Right ventricle myocardium inferior (tissue), 1 donor: Measurements from ENCODE around the gene DHRSX. TPM values are rescaled to one million over a fixed set of nuclear protein-coding genes. Genes with fewer than 3 reads are reported as not detected.
"Not testable (repeated sequence)": the region's sequence is repeated elsewhere in the genome, so short reads cannot be mapped to it uniquely, and the experiment has no call there.

Experiments
- ATAC-seq: fragments of 200-7000 bp; cut with Tn5 transposase; one replicate; pipeline ENCODE4 v1.9.1; 2020; ENCODE audit warnings: mild to moderate bottlenecking, moderate library complexity
- DNase-seq: peaks from one replicate; pipeline ENCODE4 v3.0.0; 2021; ENCODE audit errors: missing footprints
- intact Hi-C: fragments of 100-400 bp; cut with DNase I; formaldehyde crosslinking; loops from one replicate; pipeline ENCODE4 v1.11.0; 2022
- total RNA-seq: library from RNA; stranded (reverse); fragmentation: NEBNext Ultra II Directional; extraction: Animal tissue kit (Norgen Biotek cat#: 25700); gene quantifications from one replicate; pipeline ENCODE4 v1.2.1, GENCODE V29; 2021
- donor health status: DM: no; HTN: yes; CAD: no; lungs with severe emphysema.

DHRSX gene
- total RNA-seq, 1 donor from 2014 or later, result 31.0 TPM

GRCh38 chrX:2228536-2228935, 272.2 kb downstream of the DHRSX start:
- DNase-seq, result no peak
- no peak for ATAC-seq
- intact Hi-C loops, result no loop called here

DNA sequence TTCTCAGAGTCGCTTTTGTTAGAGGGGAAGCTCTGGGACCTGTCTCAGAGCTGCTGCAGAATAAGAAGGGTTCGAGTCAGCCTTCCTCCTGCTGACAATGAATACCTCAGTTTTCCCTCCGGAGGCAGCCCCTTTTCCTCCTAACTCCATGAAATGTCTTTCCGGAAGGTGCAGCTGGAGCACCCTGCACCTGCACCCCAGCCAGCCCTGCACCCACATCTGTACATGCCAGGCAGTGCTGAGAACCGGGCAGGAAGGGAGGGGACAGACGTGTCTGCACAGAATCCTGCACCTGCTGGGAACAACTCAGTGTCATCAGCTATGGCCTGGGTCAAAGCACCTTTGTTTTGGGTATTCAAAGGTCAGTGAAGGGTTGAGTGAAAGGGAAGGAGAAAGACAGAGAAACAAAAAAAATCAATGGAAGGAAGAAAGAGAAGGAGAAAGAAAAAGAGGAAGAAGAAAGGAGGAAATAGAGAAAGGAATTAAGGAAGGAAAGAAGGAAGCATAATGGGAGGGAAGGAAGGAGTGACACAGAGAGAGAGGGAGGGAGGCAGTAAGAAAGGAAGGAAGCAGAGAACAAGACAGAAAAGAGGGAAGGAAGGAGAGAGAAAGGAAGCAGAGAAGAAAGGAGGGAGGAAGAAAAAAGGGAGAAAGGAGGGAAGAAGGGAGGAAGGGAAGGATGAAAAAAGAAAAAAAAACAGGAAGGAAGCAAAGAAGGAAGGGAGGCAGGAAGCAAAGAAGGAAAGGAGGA, 273.7 kb downstream of the DHRSX start:
- no peak for DNase-seq
- no peak for ATAC-seq
- intact Hi-C loops, result no loop called here

- ATAC-seq, result no peak
- no peak for DNase-seq
- intact Hi-C loops, result no loop called here
Observed at GRCh38 chrX:2226182-2226581, 274.6 kb downstream of the DHRSX start.

DNA sequence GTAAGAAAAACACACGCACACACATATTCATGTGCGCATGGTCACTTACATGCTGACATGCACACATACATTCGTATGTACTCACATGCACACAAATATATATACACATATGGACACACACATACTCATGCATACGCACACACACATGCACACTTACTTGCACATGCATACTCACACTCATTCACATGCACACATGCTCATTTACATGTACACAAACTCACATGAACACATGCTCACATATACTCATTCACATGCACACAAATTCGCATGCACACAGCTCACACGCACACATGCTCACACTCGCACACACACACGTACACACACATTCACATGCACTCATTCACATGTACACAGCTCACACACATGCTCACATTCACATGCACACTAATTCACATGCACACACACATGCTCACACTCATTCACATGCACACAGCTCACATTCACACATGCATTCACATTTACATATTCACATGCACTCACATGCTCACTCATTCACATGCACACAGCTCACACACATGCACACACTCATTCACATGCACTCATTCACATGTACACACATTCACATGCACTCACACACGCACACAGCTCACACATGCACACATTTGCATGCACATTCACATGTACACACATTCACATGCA, 276.1 kb downstream of the DHRSX start:
- ATAC-seq (no peak), DNase-seq (no peak)
- intact Hi-C loops, result no loop called here

DNA sequence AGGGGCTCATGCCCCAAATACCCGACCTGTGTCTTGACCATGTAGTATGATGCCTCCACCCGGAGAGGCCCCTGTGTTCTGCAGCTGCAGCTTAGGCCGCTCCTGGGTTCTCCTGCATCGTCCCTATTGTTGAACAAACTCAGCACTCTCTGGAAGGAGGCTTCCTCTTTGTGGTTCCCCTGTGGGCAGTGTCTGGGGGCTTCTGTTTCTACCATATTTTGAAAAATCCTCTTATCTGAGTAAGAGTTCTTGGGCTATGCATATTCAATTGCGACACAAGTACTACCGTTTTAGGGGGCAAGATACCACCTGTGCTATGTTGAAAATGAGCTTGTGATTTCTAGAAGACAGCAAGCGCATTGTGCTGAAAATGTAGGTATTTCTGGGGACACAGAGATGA, 276.6 kb downstream of the DHRSX start:
- intact Hi-C loops, result no loop called here
- ATAC-seq, result no peak
- DNase-seq, result no peak

- intact Hi-C loops, result no loop called here
- DNase-seq, result no peak
- no peak for ATAC-seq
Observed at GRCh38 chrX:2220829-2221567, 279.8 kb downstream of the DHRSX start.

DNA sequence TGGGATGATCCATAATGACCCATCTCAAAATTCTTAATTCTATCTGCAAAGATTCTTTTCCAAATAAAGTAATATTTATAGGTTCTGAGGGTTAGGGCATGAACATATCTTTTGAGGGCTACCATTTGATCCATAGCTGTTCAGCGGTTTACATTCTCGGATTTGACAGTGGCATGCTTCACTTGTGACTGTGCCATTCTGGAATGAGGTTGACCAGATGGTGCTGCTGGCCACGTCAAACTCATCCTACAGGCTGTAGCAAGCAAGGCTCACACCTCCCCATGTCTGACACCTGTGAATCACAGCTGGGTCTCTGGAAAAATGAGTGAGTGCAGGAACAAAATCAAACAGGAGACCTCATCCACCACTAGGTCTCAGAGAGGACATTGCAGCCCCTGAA, 280.5 kb downstream of the DHRSX start:
- intact Hi-C loops, result no loop called here

DNA sequence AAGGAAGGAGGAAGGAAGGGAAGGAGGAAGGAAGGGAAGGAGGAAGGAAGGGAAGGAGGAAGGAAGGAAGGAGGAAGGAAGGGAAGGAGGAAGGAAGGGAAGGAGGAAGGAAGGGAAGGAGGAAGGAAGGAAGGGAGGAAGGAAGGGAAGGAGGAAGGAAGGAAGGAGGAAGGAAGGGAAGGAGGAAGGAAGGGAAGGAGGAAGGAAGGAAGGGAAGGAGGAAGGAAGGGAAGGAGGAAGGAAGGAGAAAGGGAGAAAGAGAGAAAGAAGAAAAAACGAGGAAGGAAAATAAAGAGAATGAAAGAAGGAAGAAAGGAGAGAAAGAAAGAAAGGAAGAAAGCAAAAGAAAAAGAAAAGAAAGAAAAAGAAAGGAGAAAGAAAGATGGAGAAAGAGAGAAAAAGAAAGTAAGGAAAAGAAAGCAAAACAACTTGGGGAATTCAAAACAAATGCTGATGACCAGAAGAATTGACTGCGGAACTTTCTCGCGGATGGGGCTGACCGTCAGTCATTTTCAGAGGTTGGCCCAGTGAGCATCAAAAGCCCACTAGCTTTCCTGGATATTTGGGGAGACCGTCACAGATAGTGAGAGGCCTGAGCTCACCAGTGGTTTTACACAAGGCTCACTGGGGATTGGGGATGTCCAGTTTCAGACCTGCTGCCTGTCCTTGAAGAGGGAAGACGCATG, 286.5 kb downstream of the DHRSX start:
- intact Hi-C loops, DNase-seq, ATAC-seq: not testable (repeated sequence)

More for the DNA sequence above, 280.5 kb downstream of the DHRSX start:
- ATAC-seq (no peak), DNase-seq (no peak)

DNA sequence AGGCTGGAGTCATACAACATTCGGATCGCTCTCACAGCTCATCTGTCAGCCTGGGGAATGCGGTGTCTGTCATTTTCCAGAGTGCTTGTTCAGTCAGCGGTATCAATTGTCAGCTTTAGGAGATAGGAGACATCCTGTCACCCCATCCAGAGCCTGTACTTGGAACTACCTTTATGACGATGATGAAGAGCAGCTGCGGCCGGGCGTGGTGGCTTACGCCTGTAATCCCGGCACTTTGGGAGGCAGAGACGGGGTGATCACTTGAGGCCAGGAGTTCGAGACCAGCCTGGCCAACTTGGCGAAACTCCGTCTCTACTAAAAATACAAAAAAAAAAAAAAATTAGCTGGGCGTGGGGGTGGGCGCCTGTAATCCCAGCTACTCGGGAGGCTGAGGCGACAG, 289.1 kb downstream of the DHRSX start:
- intact Hi-C loops, ATAC-seq, DNase-seq: not testable (repeated sequence)

DNA sequence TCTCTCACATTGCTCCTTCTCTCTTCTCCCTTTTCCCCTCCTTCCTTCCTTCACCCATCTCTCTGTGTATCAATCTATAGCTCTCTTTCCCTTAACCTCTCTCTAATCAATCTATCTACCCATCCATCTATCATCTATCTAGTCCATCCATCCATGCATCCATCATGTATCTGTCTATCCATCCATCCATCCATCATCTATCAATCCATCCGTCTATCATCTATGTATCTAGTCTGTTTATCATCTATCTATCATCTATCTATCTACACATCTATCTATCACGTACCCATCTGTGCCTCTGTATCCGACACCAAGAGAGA, 307.5 kb downstream of the DHRSX start:
- DNase-seq (no peak), ATAC-seq (no peak)
- intact Hi-C loops, result no loop called here

DNA sequence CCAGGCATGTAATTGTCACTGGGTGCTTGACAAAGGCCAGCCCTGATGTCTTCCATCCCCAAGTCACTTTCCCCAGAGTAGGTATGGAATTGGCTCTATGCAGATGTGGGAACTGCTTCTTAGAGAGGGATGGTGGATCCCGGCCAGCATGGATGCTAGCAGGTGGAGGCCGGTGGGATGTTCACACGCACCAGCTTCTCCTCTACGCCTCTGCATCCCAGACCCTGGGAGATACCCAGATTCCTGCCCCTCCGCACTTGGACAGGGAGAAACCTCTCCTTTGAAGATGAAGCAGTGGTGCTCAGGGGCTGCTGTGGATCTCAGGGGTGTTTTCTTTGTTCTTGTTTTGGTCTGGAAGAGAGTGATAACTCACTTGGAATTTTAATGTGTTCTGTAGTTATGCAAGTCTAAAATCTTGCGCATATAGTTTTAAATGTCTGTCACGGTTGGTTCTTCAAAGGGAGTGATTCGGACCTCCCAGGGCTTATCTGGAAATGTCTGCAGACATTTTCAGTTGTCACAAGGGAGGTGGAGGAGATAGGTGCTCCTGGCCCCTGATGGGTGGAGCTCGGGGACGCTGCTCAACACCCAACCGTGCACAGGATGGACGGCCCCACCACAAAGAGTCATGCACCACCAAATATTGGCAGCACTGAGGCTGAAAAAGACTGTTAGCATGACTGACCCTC, 308.0 kb downstream of the DHRSX start:
- ATAC-seq (no peak), DNase-seq (no peak)
- intact Hi-C loops, result no loop called here

- intact Hi-C loops, result no loop called here
- ATAC-seq (no peak), DNase-seq (no peak)
Observed at GRCh38 chrX:2188840-2189239, 311.9 kb downstream of the DHRSX start.

- intact Hi-C loops, result no loop called here
- no peak for ATAC-seq
- DNase-seq, result no peak
Observed at GRCh38 chrX:2188330-2188792, 312.4 kb downstream of the DHRSX start.

DNA sequence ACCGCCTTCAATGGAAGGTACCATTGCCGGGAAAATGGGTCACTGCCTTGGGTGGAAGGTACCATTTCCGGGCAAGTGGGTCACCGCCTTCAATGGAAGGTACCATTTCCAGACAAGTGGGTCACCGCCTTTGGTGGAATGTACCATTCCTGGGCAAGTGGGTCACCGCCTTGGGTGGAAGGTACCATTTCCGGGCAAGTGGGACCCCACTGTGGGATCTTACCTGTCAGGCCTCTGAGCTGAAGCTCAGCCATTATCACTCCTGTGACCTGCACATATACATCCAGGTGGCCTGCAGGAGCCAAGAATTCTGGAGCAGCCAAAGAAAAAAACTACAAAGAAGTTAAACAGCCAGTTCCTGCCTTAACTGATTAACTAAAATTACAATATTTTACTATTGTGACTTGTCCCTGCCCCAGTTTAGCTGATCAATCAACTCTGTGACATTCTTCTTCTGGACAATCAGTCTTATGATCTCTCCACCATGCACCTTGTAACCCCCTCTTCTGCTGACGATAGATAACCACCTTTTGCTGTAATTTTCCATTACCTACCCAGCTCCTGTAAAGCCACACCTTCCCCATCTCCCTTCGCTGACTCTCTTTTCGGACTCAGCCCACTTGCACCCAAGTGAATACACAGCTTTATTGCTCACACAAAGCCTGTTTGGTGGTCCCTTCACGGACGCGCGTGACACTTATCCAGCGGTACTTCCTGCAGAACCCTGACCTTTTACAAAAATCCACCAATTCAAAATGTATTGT, 313.2 kb downstream of the DHRSX start:
- ATAC-seq, result no peak
- DNase-seq, result no peak
- intact Hi-C loops, result no loop called here

GRCh38 chrX:2185341-2186082, 315.3 kb downstream of the DHRSX start:
- no peak for ATAC-seq
- intact Hi-C loops, result no loop called here
- no peak for DNase-seq

DNA sequence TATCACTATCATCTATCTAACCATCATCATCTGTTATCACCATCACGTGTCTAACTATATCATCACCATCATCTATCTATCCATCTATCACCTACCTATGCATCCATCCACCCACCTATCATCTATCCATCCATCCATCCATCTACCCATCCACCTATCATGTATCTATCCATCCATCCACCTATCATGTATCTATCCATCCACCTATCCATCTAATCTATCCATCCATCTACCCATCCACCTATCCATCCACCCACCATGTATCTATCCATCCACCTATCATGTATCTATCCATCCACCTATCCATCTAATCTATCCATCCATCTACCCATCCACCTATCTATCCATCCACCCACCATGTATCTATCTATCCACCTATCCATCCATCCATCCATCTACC, 316.7 kb downstream of the DHRSX start:
- ATAC-seq, result no peak
- no peak for DNase-seq
- intact Hi-C loops, result no loop called here

DNA sequence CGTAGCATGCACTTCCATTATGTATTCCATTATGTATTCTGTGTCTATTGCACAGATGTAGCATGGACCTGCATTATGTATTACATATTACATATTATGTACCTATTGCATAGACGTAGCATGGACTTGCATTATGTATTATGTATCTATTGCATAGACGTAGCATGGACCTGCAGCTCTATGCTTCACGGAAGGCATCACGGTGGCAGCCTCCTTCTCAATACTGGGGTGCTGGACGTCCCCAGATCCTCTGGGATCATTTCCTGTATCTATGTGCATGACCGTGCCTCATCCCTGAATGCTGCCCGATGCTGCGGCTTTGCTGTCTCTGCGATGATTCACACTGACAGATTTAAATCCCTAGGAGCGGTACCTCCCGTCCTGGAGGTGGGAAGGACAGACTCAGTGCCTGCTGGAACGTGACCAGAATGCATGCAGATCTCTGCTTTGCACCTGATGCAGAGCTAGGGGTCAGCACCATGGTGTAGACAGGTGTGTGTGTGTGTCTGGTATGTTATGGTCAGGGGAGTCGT, 317.5 kb downstream of the DHRSX start:
- DNase-seq, result no peak
- intact Hi-C loops, result no loop called here
- no peak for ATAC-seq
